GM12801 (cell line): ENCODE results near the gene TTLL5.

Source experiments
- TF ChIP-seq, protein P1 (sequence below): IDR thresholded peaks from one replicate; pipeline ENCODE4 v1.5.1; 2011; ENCODE audit warnings: control low read depth; ENCODE audit not compliant: insufficient read length; ENCODE audit errors: extremely low read depth

Gene TTLL5

DNA sequence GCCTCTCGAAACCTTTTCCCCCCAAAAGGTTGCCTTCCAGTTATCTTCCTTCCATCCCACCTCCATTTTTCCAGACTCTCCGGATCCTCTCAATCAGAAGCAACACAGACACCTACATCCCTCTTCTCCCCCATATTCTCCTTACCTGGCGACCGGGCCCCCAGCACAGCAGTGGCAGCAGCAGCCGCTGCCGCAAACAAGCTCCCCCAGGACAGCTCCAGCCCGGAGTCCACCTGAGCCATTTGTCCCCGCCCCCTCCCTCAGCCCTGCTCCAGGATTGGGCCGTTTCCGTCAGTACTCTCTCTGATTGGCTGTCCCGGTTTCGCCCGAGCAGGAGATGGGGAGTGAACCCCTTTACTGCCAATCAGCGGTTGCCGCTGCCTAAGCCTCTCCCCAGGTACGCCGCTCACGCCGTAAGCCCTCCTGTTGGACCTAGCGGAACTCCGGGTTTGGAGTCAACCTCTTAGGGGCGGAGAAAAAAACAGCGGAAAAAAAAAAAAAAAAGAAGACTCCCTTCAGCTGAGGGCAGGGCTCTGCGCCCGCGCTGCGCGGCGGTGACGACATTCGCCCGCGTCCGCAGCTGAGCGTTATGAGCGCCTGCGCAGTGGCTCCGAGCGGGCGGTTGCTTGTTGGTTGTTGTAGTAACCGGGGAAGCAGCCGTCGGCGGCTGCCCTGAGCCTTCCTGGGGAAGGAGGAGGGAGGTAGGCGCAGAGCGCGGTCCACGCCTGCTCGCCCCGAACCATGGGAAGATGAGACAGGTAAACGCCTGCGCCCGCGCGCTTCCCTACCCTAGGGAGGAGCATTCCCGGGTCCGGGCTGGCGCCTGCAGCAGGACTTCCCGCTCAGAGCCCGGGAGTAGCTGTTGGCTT is at the start of gene TTLL5, which contains the start of gene ERG28:
TTLL5 (plus strand) TSS at position 617 of the 869 bp plus-strand sequence. CDS start 1,904 bp downstream, outside the sequence.
ERG28 (minus strand) TSS at position 247 of the 869 bp plus-strand sequence. CDS start 3,374 bp downstream, outside the sequence.
- TF ChIP-seq, protein P1, sequence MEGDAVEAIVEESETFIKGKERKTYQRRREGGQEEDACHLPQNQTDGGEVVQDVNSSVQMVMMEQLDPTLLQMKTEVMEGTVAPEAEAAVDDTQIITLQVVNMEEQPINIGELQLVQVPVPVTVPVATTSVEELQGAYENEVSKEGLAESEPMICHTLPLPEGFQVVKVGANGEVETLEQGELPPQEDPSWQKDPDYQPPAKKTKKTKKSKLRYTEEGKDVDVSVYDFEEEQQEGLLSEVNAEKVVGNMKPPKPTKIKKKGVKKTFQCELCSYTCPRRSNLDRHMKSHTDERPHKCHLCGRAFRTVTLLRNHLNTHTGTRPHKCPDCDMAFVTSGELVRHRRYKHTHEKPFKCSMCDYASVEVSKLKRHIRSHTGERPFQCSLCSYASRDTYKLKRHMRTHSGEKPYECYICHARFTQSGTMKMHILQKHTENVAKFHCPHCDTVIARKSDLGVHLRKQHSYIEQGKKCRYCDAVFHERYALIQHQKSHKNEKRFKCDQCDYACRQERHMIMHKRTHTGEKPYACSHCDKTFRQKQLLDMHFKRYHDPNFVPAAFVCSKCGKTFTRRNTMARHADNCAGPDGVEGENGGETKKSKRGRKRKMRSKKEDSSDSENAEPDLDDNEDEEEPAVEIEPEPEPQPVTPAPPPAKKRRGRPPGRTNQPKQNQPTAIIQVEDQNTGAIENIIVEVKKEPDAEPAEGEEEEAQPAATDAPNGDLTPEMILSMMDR, result no peak

GRCh38 chr14:75612157-75612556 is 48.9 kb upstream of the TTLL5 start:
- TF ChIP-seq, protein P1, result no peak

DNA sequence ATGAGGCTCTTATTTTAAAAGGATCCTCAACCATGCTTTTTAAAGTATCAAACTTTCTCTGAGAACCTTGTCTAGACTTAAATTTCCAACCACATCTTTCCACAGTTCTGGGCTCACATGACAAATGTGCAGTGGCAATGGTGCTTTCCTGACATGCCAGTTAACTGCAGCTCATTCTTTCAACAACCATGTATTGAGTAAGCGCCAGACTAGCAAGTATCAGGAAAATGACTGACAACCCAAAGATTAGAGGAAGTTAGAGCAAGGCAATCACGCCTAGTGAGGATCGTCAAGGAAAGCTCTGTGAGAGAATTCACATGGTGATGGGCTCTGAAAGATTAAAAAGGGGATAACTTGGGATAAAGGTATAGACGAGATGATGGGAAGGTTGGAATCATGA is 46.9 kb upstream of the TTLL5 start:
- TF ChIP-seq, protein P1, result no peak

GRCh38 chr14:75615200-75615599 is 45.8 kb upstream of the TTLL5 start:
- TF ChIP-seq, protein P1, result no peak

GRCh38 chr14:75619548-75619947 is 41.5 kb upstream of the TTLL5 start:
- TF ChIP-seq, protein P1, result no peak

- TF ChIP-seq, protein P1, result no peak
Observed at GRCh38 chr14:75625034-75625433, 36.0 kb upstream of the TTLL5 start.

DNA sequence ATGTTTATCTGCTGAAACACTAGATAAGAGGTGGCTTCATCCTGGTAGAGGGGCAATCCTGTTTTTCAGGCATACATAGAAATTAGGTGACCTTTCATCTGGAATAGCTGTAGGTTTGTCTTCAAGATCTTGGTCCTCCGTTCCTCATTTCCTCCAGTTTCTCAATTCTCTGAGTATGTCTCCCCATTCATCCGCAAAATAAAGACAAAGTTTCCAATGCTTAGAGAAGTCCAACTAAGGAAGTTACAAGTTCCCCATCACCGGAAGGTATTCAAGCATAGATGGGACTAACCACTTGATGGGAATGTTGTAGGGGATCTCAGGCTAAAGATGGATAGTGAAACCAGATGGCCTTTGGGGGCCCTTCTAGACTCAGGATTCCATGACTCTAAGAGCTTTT is 34.6 kb upstream of the TTLL5 start:
- TF ChIP-seq, protein P1, result no peak
